GM15510 (cell line): ENCODE results near the gene BMP6.

Experiments
- POLR2A ChIP-seq: IDR thresholded peaks from 3 replicates; pipeline ENCODE4 v1.6.1; 2011; ENCODE audit warnings: borderline replicate concordance; ENCODE audit not compliant: insufficient read length; ENCODE audit errors: extremely low read depth

The BMP6 gene

GRCh38 chr6:7785243-7786035, 59.5 kb downstream of the BMP6 start:
- TF ChIP-seq POLR2A: no peak

- no peak for TF ChIP-seq POLR2A
These were observed 60.3 kb downstream of the BMP6 start for GRCh38 chr6:7786214-7786661.

DNA sequence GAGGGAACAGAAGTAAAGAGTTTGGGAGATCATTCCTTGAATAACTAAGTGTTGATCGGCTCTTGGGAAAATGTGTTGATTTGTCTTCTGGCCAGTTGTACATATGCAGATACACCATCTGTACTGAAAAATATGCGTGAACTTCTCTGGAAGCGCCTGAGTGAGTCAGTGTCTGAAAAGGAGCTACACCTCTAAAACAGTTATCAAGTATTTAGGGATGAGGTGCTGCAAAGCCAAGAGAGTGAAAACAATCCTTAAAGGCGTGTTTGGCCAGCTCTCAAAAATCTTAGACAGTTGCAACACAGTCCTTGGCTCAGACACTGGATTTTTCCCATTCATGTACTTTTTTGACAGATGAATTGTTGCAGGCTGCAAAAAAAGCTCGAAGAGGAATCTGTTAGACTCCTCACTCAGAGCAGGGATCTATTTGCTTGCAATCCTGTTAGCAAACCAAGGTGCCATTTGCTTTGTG, 61.3 kb downstream of the BMP6 start:
- no peak for TF ChIP-seq POLR2A

- no peak for TF ChIP-seq POLR2A
These were observed 61.8 kb downstream of the BMP6 start for GRCh38 chr6:7787731-7788130.

GRCh38 chr6:7794509-7794908, 68.6 kb downstream of the BMP6 start:
- no peak for TF ChIP-seq POLR2A

DNA sequence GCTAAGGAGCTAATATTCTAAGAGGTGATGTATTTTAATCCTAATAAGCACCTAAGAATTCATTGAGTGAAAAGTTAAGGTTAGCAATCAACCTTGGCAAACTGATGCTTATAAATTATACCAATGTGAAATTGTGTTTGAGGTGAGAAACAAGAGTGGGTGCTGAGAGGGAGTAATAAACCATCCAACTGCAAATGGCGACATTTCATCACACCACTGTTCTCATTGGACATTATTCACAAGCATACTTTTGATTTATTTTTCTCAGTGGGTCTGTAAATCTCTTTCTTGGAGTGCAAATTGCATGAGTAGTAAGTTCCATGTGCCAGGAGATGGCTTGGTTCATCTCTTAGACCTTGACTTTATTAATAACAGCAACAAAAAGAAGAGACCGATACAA, 71.5 kb downstream of the BMP6 start:
- no peak for TF ChIP-seq POLR2A

DNA sequence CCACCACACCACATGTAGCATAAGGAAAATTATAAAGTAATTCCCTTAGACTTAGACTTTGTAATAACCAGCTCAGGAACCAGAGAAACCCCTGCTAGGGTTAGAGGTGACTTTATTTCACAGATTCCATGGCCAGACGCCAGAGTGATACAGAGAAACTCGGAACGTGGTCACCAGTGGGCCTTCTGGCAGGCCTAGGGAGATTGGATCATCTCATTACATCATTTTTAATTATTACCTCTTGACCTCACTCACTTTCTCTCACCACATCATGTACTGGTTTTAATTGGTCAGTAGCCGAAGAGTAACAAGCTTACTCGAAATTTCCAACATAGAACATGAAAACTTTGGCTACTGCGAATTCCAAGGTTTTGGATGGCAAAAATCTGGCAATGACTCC, 72.9 kb downstream of the BMP6 start:
- no peak for TF ChIP-seq POLR2A

GRCh38 chr6:7802662-7803061, 76.8 kb downstream of the BMP6 start:
- no peak for TF ChIP-seq POLR2A

GRCh38 chr6:7803214-7803613, 77.3 kb downstream of the BMP6 start:
- TF ChIP-seq POLR2A: no peak

DNA sequence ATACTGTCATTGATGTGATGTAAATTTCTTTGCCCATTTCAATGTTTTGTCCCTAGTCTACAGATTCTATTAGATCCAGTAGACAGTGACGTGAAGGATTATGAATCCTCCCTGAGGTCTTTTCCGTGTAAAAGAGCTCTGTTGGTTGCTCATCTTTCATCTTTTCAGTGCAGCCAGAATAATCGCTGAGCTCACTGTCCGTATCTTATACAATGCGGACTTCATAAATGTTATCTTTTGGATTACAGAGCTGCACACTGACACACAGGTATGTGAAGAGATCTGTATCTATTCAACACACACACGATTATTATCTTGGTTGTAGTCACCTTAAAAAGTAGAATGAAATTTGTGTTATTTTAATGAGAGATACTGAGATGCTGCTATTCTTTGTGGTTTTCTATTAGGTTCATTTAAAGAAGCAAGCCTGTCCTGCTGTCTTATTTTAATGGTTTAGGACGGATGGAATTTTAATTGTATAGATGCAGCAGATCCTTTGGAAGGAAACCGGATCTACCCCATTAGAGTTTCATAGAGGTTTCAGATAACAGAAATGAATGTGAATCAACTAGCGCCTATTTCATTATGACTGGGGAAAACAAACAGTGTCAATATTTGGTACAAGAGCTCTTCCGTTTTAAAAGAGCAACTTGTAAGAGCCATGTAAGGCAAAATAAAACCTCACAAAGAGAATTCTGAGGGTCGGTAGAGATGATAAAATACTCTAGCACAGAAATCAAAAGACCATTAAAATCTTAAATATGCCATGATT, 79.4 kb downstream of the BMP6 start:
- no peak for TF ChIP-seq POLR2A

- TF ChIP-seq POLR2A: no peak
These were observed 79.9 kb downstream of the BMP6 start for GRCh38 chr6:7805850-7806214.

DNA sequence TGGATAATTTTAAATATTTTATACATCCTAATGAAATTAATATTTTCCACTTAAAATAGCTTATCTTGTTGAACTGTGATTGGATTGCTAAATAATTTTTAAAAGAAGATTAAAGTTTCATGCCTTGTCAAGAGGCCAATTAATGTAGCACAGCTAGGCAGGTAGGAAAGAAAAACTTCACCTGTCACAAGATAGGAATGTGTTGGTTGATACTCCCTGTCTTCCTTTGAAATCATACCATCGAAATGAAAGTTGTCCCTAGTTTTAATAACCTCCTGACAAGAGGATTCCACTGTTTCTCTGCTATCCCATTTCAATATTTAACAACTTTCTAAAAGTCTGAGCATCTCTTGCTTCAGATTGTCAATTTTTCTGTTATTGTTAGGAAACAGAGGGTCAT, 80.8 kb downstream of the BMP6 start:
- TF ChIP-seq POLR2A: no peak

DNA sequence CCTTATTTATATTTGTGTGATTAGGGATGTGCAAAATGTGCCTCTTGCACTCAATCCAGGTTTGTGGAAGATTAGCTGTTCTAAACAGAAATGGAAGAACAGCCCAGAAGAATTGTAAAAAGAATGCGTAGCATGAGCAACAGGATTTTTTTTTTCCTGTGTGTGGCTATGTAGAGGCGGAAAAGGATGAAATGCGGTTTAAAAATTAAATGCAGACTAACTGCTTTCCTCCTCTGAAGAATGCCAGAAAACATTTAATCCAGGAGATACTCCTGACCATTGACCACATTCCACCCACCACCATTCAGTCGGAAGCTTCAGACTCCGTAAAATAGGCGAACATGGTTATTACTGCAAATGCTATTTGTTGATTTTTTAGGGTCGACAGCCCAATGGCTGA, 83.4 kb downstream of the BMP6 start:
- TF ChIP-seq POLR2A: no peak

DNA sequence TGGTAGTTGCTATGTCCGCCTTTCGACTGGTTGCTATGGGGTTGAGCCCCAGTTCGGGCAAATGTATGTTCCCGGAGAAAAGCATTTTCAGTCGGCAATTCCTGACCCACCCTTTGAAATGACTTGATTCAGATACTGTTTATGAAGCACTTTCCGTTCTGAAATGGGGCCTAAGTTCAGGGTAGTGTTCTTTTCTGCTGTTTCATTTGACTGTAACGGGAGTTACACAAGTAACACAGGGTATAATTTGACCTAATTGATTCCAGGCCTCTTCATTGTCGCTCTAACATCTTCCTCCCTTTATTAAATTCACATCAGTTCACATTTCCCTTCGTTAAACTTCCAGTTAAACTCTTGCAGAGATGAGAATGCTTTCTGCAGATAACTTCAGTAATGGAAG, 85.5 kb downstream of the BMP6 start:
- TF ChIP-seq POLR2A: no peak

- no peak for TF ChIP-seq POLR2A
These were observed 86.7 kb downstream of the BMP6 start for GRCh38 chr6:7812623-7813022.

DNA sequence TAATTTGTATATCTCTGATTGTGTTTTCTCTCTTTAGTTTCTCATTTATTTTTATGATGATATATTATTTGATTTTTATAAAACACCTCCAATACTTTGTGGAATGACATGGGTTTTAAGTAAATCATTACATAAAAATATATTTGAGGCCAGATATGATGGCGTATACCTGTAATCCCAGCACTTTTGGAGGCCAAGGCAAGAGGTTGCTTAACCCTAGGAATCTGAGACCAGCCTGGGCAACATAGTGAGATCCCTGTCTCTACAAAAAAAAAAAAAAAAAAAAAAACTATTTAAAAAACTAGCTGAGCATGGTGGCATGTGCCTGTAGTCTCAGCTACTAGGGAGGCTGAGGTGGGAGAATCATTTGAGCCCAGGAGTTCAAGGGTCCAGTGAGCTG, 87.3 kb downstream of the BMP6 start:
- TF ChIP-seq POLR2A: no peak
